DMS 273 (cell line): ENCODE measurements around the gene MYBPHL.
"Not testable (repeated sequence)": the region's sequence is repeated elsewhere in the genome, so short reads cannot be mapped to it uniquely, and the experiment has no call there.

Experiments
- DNase-seq: peaks from one replicate; lab custom pipeline; 2025; ENCODE audit not compliant: unreplicated experiment; lab: John Stamatoyannopoulos, UW

MYBPHL gene

DNA sequence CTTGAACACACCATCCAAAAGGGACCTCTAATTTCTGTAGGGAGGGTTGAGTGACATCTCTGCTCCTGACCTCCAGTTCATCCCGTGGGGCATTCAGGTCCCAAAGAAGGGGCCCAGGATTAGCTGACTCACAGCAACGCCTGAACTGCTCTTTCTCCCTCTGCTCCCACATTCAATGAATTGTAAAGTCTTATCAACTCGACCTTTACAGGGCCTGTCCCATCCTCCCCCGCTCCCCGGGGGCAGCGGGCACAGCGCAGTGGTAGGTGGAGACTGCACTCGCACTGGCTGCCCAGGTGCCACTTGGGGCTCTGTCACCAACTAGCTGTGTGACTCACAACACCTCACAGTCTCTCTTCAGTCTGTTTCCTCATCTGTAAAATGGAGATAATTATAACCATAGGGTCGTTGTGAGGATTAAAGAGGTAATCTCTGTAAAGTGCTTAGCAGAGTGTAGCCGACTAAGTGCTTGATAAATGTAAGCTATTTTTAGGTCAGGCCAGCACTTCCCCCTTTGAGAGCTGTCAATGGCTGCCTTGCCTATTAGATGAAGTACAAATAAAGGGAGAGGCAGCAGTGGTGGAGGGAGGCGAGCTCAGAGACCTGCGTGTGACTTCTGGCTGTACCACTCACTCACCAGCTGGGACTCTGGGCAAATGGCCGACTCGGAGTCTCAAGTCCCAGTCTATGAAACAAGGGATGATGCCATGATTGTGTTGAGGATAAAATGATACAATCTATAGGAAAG, 637 bp upstream of the MYBPHL start:
- DNase-seq: peak; percentile 72

DNA sequence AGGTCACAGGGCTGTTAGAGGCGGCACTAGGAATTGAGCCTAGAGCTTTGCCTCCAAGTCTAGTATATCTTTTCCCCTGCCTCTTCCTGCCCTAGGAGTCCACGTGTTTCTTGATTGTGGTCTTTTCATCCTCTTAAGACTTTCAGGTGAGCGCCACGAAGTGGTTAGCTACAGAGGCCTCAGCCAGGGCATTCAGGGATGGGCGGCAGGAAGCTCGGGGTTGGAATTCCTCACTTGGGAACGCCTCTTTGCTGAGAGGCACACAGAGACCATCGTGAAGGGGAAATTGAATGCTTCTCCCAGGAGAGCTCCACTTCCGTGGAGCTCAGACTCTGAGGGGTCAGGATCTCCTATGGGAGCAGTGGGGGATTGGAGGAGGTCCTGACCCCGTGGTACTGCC, 820 bp downstream of the MYBPHL start:
- not testable (repeated sequence) for DNase-seq

DNA sequence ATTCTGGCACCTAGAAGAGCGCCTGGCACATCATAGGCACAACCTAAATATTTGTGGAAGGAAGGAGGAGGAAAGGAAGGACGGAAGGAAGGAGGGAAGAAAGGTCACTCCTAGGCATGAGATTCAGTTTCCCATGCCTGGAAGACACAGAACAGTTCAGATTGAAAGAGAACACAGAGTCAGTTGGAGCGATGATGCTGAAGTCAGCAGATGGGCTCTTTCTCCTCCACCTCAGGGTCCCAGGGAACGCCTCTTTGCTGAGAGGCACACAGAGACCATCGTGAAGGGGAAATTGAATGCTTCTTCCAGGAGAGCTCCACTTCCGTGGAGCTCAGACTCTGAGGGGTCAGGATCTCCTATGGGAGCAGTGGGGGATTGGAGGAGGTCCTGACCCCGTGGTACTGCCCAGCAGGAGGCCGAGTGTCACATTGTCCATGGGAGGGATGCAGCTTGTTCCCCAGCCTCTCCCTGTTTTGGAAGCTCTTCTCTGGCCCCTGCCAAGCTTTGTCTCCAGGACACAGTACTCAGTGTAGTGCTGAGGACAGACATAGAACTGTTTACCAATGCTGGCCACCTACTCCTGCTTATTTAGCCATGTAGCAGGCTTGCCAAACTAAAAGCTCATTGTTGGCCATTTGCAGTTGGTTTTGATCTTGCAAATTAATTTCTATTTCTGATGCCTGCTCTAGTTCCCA, 2.4 kb downstream of the MYBPHL start:
- no peak for DNase-seq

DNA sequence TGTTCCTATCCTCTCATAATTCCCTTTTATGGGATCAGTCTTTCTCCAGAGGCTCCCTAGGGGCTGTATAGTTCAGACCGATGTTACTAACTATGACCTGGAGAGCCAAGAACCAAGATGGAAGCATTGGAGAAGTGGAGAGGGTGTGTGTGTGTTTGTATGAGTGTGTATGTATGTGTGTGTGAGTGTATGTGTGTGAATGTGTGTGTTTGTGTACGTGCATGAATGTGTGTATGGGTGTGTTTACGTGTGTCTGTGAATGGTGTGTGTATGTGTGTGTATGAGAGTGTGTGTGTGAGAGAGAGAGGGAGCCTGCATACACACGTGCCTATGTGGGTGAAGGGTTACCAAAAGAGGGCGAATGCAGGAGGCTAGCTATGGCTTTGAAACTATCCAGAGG, 4.9 kb downstream of the MYBPHL start:
- no peak for DNase-seq

DNA sequence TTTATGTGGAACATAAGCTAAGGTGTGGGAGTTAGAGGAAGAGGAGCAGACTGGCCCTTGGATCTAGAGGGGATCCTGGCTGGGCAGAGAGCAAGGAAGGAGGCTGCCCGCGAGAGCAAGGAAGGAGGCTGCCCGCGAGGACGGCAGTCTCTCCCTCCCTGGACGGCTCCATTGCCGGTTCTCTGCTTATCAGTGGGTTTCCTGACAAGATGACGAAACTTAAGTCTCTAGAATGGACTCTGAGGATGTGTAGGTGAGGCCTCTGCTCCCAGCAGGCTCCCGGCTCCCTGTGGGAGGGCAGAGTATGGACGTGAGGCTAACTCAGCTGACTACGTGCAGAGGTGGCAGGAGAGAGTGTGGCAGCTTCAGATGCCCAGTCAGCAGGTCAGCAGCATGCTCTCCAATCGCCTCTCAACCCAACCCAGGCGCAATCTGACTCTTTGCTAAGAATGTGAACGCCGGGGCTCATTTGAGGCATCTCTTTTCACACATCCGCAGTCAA, 6.1 kb downstream of the MYBPHL start:
- no peak for DNase-seq

DNA sequence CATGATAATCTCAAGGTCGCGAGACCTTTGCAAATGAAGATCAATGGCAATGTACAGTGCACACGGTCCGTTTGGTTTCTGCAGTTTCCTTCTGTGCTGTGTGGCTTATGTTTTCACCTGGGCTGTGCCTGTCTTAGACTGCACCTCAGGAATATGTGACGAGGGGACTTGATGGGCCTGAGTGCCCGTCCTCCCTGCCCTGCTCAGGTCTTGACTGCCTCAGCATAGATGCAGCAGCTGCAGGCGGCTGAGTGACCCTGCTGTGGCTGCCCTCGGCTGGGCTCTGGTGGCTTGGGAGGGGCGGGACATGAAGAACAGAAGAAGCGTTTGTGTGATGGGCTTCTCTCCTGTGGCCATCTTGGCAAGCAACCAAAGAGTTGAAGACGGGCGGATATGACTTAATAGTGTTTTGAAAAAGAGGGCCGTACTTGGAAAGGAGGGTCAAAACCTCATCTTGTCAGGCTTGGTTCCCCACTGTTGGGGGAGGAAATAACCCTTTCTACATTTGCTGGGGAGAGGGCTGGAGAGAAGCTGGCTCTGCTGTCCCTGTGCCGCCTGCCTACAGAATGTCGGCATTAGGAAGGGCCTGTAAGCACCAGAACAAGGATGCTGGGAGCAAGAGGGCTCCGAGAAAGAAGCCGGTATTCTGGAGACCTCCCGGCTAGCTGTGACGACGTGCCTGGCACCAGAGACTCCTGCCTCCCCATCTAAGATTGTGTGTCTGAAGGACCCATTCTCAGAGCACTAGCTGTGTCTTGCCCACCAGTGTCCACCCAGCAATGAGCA, 7.1 kb downstream of the MYBPHL start:
- no peak for DNase-seq

DNA sequence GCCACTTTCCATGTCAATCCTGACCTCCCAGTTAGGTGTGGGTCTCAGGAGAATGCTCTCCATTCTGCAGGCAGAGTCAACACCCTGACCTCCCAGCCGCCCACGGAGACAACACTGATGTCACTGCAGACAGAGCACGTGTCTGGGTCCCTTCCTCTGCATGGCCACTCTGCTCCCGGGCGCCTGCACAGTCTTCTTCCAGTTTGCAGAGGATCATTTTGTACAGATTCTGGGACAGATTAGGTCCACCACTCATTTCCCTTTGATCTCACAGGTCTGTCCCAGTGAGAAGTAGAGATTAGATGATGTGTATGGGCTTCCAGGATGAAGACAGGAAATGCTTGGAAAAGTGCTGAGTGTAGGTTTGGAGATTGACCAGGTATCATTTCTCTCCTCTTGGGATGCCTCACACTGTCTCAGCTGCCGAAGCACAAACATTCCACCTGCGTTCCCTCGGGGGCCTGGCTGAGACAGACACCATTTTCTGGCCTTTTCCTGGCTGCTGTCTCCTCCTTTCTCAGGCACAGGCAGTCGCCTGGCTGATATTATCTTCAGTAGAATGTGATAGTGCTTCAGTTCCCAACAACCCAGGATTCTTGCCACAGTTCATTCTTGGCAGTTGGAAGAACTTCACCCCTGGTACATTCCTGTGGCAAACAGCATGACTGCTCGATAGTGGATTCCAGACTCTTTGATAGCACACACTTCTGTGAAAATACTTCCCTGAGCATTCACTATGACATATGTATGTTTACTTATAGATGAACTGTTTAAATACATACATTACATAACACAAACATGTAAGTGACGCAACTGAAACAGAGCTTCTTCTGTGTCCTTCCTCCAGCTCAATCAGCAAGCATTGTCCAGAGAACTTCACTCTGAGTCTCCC, 7.9 kb downstream of the MYBPHL start:
- DNase-seq: peak; percentile 35

DNA sequence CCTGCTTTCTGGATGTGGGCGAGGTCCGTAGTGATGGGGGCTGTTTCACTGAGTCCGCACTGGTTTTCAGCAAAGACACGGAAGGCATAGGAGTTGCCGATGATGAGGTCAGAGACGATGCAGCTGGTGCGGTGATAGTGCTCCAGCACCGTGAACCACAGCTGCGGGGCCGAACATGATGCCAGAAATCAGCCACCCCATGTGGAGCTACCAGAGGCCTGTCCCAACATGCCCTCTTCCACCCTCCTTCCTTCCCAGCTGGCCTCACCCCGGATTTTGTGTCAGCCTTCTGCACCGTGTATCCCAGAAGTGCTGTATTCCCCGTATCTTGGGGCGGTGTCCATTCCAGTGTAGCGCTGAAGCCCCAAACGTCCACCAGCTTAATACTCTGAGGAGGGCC, 10.0 kb downstream of the MYBPHL start:
- DNase-seq: peak; percentile 98

DNA sequence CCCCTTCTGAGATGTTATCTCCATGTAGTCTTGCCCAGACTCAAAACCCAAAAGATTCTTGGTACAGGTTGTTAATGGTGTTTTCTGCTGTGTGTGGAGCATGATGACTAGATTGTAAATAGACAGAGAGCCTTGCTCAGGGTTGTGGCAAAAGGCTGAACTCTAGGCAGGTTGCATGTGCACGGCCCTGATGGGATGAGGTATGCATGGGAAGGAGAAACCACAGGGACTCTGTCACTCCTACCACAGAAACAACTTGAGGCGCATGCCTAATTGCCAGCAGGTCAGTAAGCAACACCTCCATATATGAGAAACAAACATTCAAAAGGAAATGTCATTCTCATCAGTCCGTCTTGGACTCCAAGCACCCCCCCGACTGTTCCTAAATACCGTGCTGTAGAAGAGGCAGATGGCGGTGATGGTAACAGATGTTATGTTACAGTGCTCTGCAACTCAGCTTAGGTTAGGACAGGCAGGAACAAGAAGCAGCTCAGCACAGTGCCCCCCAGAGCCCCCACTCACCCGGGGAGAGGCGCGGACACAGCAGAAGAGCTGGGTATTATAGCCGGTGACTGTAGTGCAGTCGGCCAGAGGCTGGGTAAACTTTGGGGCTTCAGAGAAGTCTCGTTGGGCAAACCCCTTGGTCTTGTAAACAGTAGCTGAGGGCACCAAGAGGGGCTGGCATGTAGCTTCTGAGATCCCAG, 10.9 kb downstream of the MYBPHL start:
- DNase-seq: peak; percentile 97

DNA sequence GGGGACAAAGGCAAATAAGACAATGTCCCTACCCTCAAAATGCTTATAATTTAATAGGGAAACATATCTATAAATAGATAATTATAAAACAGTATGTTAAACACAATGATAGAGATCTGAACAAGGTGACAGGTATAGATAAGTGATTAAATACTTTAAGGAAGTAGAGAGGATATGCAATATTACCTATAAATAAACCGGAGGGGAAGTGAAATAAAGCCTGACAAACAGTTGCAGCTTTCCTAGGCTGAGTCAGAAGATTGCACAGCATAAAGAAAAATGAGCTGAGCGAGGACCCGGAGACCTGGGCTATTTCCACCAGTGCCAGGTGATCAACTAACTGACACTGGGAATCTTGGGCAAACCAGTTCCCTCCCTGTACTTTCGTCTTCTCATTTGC, 12.3 kb downstream of the MYBPHL start:
- no peak for DNase-seq

DNA sequence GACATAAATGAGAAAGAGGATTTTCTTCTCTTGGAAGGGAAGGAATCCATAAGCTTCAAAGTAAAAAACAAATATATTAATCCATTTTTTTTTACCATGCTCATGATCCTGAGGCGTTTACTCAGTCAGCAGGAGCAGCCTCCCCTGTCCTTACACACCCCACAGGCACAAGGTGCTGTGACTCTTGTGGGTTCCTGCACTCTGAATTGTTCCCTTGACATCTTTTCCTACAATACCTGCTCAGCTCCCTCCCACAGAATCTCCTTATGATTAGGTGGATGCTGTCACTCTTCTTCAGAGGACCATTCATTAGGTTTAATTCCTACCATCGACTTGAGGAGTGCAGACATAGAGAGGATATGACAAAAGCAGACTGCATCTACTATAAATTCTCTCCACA, 13.8 kb downstream of the MYBPHL start:
- no peak for DNase-seq

DNA sequence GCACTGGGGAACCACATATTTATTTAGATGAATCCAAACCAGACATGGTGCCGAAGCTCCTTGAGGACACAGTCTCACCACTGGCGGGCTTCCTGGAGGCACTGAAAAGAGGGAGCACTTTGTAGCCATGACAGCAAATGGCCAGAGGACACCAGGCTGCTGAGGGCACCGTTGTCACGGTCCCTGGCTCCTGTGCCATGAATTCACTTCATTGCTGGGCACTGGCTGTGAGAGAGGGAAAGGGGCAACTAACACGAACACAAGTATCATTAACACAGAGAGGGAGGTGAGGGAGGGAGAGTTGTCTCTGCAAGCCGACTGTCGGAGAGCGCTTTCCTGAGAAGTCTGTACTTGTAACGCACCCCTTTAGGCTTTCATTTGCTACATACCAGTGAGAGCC, 14.4 kb downstream of the MYBPHL start:
- no peak for DNase-seq

DNA sequence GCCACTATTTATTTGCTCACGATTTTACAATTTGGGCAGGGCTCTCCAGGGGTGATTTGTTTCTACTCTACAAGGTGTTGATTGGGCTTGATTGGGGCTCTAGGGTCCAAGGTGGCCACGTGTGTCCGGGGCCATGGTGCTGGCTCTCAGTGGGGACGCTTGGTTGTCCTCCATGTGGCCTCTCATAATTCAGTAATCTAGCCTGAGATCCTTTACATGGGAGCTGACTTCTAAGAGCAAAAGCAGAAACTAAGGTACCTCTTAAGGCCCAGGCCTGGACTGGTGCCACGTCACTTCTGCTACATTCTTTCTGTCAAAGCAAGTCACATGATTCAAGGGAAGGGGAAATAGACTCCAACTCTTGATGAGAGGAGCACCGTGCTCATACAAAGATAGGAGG, 15.8 kb downstream of the MYBPHL start:
- DNase-seq: no peak

DNA sequence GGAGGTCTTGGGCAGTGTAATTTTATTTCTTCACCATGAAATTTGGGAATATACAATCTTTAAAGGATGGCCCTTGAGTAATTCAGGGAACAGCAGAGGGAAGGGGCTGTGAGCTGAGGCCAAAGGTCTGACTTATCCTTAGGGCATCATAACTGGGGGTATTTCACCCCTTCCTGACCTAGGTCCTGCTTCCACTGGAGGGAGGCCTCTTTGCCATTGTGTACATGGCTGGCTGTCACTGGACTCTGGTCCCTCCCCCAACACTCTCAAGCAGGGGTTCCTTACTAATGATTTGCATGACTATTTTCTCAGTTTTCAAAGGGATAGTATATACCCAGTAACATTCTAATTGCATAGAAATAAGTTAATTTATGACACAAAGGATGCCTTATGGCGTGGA, 16.7 kb downstream of the MYBPHL start:
- DNase-seq: no peak

DNA sequence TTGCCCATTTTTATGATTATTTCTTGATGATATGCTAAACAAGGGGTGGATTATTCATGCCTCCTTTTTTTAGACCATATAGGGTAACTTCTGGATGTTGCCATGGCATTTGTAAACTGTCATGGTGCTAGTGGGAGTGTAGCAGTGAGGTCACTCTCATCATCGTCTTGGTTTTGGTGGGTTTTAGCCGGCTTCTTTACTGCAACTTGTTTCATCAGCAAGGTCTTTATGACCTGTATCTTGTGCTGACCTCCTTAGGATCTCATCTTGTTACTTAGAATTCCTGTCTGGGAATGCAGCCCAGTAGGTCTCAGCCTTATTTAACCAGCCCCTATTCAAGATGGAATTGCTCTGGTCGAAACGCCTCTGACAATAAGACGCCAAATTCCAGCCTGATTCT, 20.0 kb downstream of the MYBPHL start:
- DNase-seq: not testable (repeated sequence)

DNA sequence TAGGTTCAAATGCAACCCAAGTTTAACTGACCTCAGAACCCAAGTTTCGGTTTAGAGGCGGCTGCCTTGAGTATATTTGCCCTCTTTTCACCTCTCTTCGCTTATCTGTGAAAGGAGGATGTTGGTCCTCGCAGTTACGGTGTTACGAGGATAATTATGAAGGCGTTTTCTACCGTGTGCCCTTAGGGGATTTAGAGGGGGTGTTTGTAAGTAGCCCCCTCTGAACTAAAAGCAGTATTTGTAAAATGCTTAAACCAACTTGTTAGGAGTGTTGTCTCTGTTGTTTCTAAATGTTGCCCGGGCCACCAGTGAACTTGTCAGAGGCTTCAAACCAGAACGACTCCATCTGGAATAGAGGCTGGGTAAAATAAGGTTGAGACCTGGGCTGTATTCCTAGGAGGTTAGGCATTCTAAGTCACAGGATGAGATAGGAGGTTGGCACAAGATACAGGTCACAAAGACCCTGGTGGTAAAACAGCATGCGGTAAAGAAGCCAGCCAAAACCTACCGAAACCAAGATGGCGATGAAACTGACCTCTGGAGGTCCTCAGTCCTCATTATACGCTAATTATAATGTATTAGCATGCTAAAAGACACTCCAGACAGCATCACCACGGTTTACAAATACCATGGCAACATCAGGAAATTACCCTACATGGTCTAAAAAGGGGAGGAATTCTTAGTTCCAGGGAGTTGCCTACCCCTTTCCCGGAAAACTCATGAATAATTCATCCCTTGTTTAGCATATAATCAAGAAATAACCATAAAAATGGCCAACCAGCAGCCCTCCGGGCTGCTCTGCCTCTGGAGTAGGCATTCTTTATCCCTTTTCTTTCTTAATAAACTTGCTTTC, 22.8 kb downstream of the MYBPHL start:
- DNase-seq: peak; percentile 85

DNA sequence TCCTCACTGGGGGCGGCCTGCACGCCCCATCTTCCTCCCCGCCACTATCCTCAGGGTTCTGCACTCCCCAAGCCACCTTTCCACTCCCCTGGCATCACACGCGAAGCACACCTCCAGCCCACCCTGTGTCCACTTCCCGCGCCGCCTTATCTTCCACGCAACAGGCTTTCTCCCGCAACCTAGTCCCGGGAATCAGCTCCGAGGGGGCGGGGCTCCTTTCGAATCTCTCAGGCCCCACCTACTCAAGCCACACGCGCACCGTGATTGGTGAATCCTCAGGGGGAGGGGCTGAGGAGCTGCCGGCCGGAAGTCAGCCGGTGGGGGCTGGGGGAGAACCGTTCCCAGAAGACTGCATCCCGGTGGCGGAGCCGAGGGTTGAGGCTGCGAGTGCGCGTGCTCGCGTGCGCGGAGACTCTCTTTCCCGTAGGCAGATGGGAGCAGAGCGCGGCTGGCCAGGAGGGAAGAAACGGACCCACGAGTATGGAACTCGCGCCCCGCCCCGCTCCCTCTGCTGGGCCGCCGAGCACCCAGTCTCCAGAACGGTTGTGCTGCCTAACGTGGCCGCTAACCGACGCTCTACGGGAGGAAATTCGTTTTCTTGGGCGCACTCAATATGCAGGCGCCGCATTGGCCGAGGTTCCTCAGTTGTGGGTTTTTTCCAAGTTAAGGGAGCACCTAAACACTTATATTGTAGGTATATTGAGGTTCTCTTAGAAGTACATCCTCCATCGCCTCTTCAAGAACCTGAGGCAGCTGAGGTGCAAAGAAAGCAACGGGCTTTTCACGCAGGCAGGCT, 23.7 kb downstream of the MYBPHL start, which contains the start of gene PSRC1:
TSS of gene PSRC1 (minus strand) at position 194 of the 796 bp plus-strand sequence.
- peak; percentile 99 for DNase-seq

DNA sequence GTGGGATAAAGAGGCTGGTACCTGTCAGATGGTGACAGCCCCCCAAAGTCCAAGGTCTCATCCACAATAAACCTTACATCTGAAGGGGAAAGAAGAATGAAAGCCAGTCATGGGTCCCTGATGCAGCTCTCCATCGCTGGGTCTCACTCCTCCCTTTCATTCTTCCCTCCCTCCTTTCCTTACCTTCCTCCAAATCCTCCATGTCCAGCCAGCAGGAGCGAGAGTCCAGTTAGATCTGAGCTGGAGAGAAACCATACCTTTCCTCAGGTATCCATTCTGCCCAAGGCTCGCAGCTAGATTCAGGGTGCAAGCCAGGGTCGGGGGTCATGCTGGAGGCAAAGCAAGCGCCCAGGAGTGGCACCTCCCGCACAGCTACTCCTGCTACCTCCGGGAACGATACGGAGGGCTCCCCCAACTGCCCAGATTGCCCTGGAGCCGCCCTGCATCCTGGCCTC, 24.3 kb downstream of the MYBPHL start:
- DNase-seq: peak; percentile 80
